ENCODE results near the gene SATB2.

Gene SATB2

GRCh38 chr2:199388728-199389268 lies 68.9 kb downstream of the SATB2 start:
- peak; percentile 44 for DNase-seq

GRCh38 chr2:199384043-199384442 lies 73.7 kb downstream of the SATB2 start:
- no peak for DNase-seq

- no peak for DNase-seq
These were observed 74.7 kb downstream of the SATB2 start for GRCh38 chr2:199383021-199383420.

- no peak for DNase-seq
These were observed 75.6 kb downstream of the SATB2 start for GRCh38 chr2:199382091-199382490.

- no peak for DNase-seq
These were observed 76.2 kb downstream of the SATB2 start for GRCh38 chr2:199381531-199381930.

- DNase-seq, result peak; percentile 12
These were observed 78.6 kb downstream of the SATB2 start for GRCh38 chr2:199378948-199379650.

- no peak for DNase-seq
These were observed 87.5 kb downstream of the SATB2 start for GRCh38 chr2:199370150-199370780.

GRCh38 chr2:199366406-199366805 lies 91.3 kb downstream of the SATB2 start:
- DNase-seq, result no peak

GRCh38 chr2:199364153-199364552 lies 93.6 kb downstream of the SATB2 start:
- peak; percentile 88 for DNase-seq

GRCh38 chr2:199356412-199356811 lies 101.3 kb downstream of the SATB2 start:
- DNase-seq, result no peak

GRCh38 chr2:199348871-199349270 lies 108.9 kb downstream of the SATB2 start:
- DNase-seq, result no peak

GRCh38 chr2:199344012-199344411 lies 113.7 kb downstream of the SATB2 start:
- DNase-seq, result no peak

- DNase-seq, result no peak
These were observed 115.4 kb downstream of the SATB2 start for GRCh38 chr2:199342334-199342733.

- no peak for DNase-seq
These were observed 116.6 kb downstream of the SATB2 start for GRCh38 chr2:199341123-199341522.

- no peak for DNase-seq
These were observed 117.7 kb downstream of the SATB2 start for GRCh38 chr2:199339891-199340605.

- no peak for DNase-seq
These were observed 121.2 kb downstream of the SATB2 start for GRCh38 chr2:199336546-199336945.

GRCh38 chr2:199335502-199335901 lies 122.2 kb downstream of the SATB2 start:
- DNase-seq, result no peak

GRCh38 chr2:199329466-199329865 lies 128.3 kb downstream of the SATB2 start:
- DNase-seq, result no peak

GRCh38 chr2:199329031-199329430 lies 128.7 kb downstream of the SATB2 start:
- no peak for DNase-seq

- DNase-seq, result no peak
These were observed 131.9 kb downstream of the SATB2 start for GRCh38 chr2:199325881-199326280.

- DNase-seq, result no peak
These were observed 135.6 kb downstream of the SATB2 start for GRCh38 chr2:199322151-199322550.

GRCh38 chr2:199317646-199318045 lies 140.1 kb downstream of the SATB2 start:
- no peak for DNase-seq

- DNase-seq, result no peak
These were observed 140.9 kb downstream of the SATB2 start for GRCh38 chr2:199316851-199317250.

All from NCI-H1417 treated with DMSO at 0.1 percent for 48 hours (cell line).